ENCODE data around the gene SAPCD2.

SAPCD2 gene

GRCh38 chr9:137112564-137113384 is 42.4 kb upstream of the SAPCD2 start:
- H3K9me3 ChIP-seq (ENCODE audit: control insufficient read depth, low read length), result no peaks in the 10 kb centered on the region
- 93% methylated on average over 36 to 38 of the region's 42 CpGs for WGBS, 2 experiments (ENCODE audit: insufficient coverage in 2 of 2)
- no peak overlapping the region for H3K4me3 ChIP-seq (ENCODE audit: extremely low read depth, insufficient read depth, low read length, poor library complexity, severe bottlenecking)
- H3K36me3 ChIP-seq (ENCODE audit: control insufficient read depth, insufficient read depth, low read length), result peaks cover 24% of the 10 kb centered on the region
- H3K4me1 ChIP-seq (ENCODE audit: control insufficient read depth, insufficient read depth, low read length, poor library complexity, severe bottlenecking), result no peaks in the 10 kb centered on the region
- no peak overlapping the region for H3K27ac ChIP-seq (ENCODE audit: low read depth, low read length, severe bottlenecking)

GRCh38 chr9:137111788-137112563 is 41.6 kb upstream of the SAPCD2 start:
- no peaks in the 10 kb centered on the region for H3K4me1 ChIP-seq (ENCODE audit: control insufficient read depth, insufficient read depth, low read length, poor library complexity, severe bottlenecking)
- H3K4me3 ChIP-seq (ENCODE audit: extremely low read depth, insufficient read depth, low read length, poor library complexity, severe bottlenecking), result no peak overlapping the region
- no peak overlapping the region for H3K27ac ChIP-seq (ENCODE audit: low read depth, low read length, severe bottlenecking)
- 85 to 96% methylated on average over 23 to 30 of the region's 35 CpGs for WGBS, 2 experiments (ENCODE audit: insufficient coverage in 2 of 2)
- no peaks in the 10 kb centered on the region for H3K9me3 ChIP-seq (ENCODE audit: control insufficient read depth, low read length)
- H3K36me3 ChIP-seq (ENCODE audit: control insufficient read depth, insufficient read depth, low read length), result peaks cover 31% of the 10 kb centered on the region

- H3K9me3 ChIP-seq (ENCODE audit: control insufficient read depth, low read length), result no peaks in the 10 kb centered on the region
- no peak overlapping the region for H3K4me3 ChIP-seq (ENCODE audit: extremely low read depth, insufficient read depth, low read length, poor library complexity, severe bottlenecking)
- no peaks in the 10 kb centered on the region for H3K4me1 ChIP-seq (ENCODE audit: control insufficient read depth, insufficient read depth, low read length, poor library complexity, severe bottlenecking)
- no peak overlapping the region for H3K27ac ChIP-seq (ENCODE audit: low read depth, low read length, severe bottlenecking)
- H3K36me3 ChIP-seq (ENCODE audit: control insufficient read depth, insufficient read depth, low read length), result peaks cover 38% of the 10 kb centered on the region
- WGBS, 2 experiments (ENCODE audit: insufficient coverage in 2 of 2), result 88% methylated on average over 23 to 28 of the region's 28 CpGs
Observed at GRCh38 chr9:137110911-137111787, 40.8 kb upstream of the SAPCD2 start.

GRCh38 chr9:137110147-137110910 is 40.0 kb upstream of the SAPCD2 start:
- Histone ChIP-seq H3K36me3 (ENCODE audit: control insufficient read depth, insufficient read depth, low read length) (peaks cover 44% of the 10 kb centered on the region), H3K4me1 (ENCODE audit: control insufficient read depth, insufficient read depth, low read length, poor library complexity, severe bottlenecking) (no peaks in the 10 kb centered on the region), H3K9me3 (ENCODE audit: control insufficient read depth, low read length) (no peaks in the 10 kb centered on the region), H3K4me3 (ENCODE audit: extremely low read depth, insufficient read depth, low read length, poor library complexity, severe bottlenecking) (no peak overlapping the region), H3K27ac (ENCODE audit: low read depth, low read length, severe bottlenecking) (no peak overlapping the region)
- WGBS, 2 experiments (ENCODE audit: insufficient coverage in 2 of 2), result 93 to 94% methylated on average over 34 to 38 of the region's 38 CpGs

GRCh38 chr9:137109250-137110146 is 39.1 kb upstream of the SAPCD2 start:
- H3K9me3 ChIP-seq (ENCODE audit: control insufficient read depth, low read length), result no peaks in the 10 kb centered on the region
- WGBS, 2 experiments (ENCODE audit: insufficient coverage in 2 of 2), result 89 to 95% methylated on average over 27 to 31 of the region's 34 CpGs
- no peaks in the 10 kb centered on the region for H3K4me1 ChIP-seq (ENCODE audit: control insufficient read depth, insufficient read depth, low read length, poor library complexity, severe bottlenecking)
- H3K4me3 ChIP-seq (ENCODE audit: extremely low read depth, insufficient read depth, low read length, poor library complexity, severe bottlenecking), result no peak overlapping the region
- H3K36me3 ChIP-seq (ENCODE audit: control insufficient read depth, insufficient read depth, low read length), result peaks cover 47% of the 10 kb centered on the region
- no peak overlapping the region for H3K27ac ChIP-seq (ENCODE audit: low read depth, low read length, severe bottlenecking)

GRCh38 chr9:137108608-137109249 is 38.4 kb upstream of the SAPCD2 start:
- Histone ChIP-seq H3K36me3 (ENCODE audit: control insufficient read depth, insufficient read depth, low read length) (peaks cover 54% of the 10 kb centered on the region), H3K27ac (ENCODE audit: low read depth, low read length, severe bottlenecking) (no peak overlapping the region), H3K4me1 (ENCODE audit: control insufficient read depth, insufficient read depth, low read length, poor library complexity, severe bottlenecking) (no peaks in the 10 kb centered on the region), H3K9me3 (ENCODE audit: control insufficient read depth, low read length) (no peaks in the 10 kb centered on the region), H3K4me3 (ENCODE audit: extremely low read depth, insufficient read depth, low read length, poor library complexity, severe bottlenecking) (no peak overlapping the region)
- 89 to 94% methylated on average over 29 of the region's 29 CpGs for WGBS, 2 experiments (ENCODE audit: insufficient coverage in 2 of 2)

- Histone ChIP-seq H3K36me3 (ENCODE audit: control insufficient read depth, insufficient read depth, low read length) (peaks cover 62% of the 10 kb centered on the region), H3K4me3 (ENCODE audit: extremely low read depth, insufficient read depth, low read length, poor library complexity, severe bottlenecking) (no peak overlapping the region), H3K9me3 (ENCODE audit: control insufficient read depth, low read length) (peaks cover 2% of the 10 kb centered on the region), H3K27ac (ENCODE audit: low read depth, low read length, severe bottlenecking) (no peak overlapping the region), H3K4me1 (ENCODE audit: control insufficient read depth, insufficient read depth, low read length, poor library complexity, severe bottlenecking) (no peaks in the 10 kb centered on the region)
- WGBS, 2 experiments (ENCODE audit: insufficient coverage in 2 of 2), result 92 to 96% methylated on average over 12 to 15 of the region's 17 CpGs
Observed at GRCh38 chr9:137107982-137108381, 37.6 kb upstream of the SAPCD2 start.

GRCh38 chr9:137107312-137107921 is 37.1 kb upstream of the SAPCD2 start:
- peaks cover 7% of the 10 kb centered on the region for H3K9me3 ChIP-seq (ENCODE audit: control insufficient read depth, low read length)

More at GRCh38 chr9:137107312-137107921, 37.1 kb upstream of the SAPCD2 start:
- Histone ChIP-seq H3K36me3 (ENCODE audit: control insufficient read depth, insufficient read depth, low read length) (peaks cover 68% of the 10 kb centered on the region), H3K4me1 (ENCODE audit: control insufficient read depth, insufficient read depth, low read length, poor library complexity, severe bottlenecking) (no peaks in the 10 kb centered on the region), H3K27ac (ENCODE audit: low read depth, low read length, severe bottlenecking) (no peak overlapping the region), H3K4me3 (ENCODE audit: extremely low read depth, insufficient read depth, low read length, poor library complexity, severe bottlenecking) (no peak overlapping the region)
- WGBS, 2 experiments (ENCODE audit: insufficient coverage in 2 of 2), result 95 to 96% methylated on average over 23 to 24 of the region's 27 CpGs
